GM21423 (cell line): ENCODE measurements around the gene IMMP2L.

Experiments
- ATAC-seq: cut with Tn5 transposase; IDR thresholded peaks from one replicate; pipeline ENCODE4 v1.9.1; 2021; ENCODE audit warnings: mild to moderate bottlenecking, moderate library complexity; ENCODE audit not compliant: unreplicated experiment

The IMMP2L gene

GRCh38 chr7:111174510-111174909, 387.8 kb downstream of the IMMP2L start:
- ATAC-seq = no peak

DNA sequence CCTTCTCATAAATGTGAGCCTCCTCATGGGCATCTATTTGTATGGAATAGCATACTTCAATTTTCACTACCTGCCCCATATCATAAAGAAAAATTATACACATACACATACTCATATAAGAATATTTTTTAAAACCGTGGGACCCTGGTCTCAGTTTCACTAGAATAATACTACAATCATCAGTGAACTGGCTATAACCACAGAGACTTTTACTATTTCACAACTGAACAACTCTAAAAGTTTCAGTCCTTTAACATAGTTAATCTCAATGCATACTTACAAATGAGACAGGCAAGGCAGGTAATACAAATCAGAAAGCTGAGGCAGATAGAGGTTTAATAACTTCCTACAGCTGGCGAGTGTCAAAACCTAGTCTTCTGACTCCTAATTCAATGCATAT, 388.3 kb downstream of the IMMP2L start:
- peak; percentile 48 for ATAC-seq

- ATAC-seq = no peak
These were observed 388.8 kb downstream of the IMMP2L start for GRCh38 chr7:111173528-111173927.

DNA sequence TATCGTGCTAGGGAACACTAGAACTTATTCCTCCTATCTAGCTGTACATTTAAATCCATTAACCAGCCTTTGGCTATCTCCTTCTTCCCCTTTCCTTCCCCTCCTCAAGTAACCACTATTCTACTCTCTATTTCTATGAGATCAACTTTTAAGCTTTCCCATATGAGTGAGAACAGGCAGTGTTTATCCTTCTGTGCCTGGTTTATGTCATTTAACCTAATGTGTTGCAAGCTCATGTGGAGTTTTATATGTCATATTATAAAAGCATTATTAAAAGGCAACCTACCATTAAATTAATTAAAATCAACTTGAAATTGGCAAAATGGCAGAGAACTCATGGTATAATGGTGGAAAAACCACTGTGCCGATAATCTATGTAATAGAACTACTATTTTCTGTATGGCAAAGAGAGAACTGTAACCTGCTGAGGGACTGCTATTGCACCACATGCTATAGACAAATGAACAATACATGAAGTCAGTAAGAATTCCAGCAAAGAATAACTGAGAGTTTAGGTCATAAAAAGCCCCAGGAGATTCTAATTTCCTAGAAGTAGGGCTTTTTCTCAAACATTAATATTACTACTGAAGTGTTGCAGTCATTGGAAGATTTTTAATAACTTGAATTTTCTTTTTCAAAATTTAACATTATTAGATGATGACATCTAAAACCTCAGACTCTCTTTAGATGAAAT, 389.6 kb downstream of the IMMP2L start:
- ATAC-seq = no peak

DNA sequence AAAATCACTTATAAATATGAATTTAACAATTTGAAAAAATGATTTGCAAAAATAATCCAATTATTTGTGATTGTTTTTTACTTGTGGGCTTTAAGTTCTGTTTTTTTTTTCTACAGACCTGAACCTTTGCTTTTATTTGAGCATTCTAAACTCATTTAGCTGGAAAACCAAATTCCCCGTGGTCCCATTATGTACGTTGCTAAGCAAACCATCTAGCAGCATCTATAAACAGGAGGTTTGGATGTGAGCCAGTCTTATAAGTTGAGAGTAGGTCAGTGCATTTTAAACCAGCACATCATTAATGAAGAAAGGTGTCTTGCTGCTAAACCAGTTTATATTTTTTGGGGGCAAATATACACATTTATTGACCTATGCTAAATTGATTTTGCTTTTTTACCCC, 394.1 kb downstream of the IMMP2L start:
- ATAC-seq = no peak

GRCh38 chr7:111164442-111164841, 397.9 kb downstream of the IMMP2L start:
- no peak for ATAC-seq

- ATAC-seq = no peak
These were observed 399.6 kb downstream of the IMMP2L start for GRCh38 chr7:111162692-111163091.

DNA sequence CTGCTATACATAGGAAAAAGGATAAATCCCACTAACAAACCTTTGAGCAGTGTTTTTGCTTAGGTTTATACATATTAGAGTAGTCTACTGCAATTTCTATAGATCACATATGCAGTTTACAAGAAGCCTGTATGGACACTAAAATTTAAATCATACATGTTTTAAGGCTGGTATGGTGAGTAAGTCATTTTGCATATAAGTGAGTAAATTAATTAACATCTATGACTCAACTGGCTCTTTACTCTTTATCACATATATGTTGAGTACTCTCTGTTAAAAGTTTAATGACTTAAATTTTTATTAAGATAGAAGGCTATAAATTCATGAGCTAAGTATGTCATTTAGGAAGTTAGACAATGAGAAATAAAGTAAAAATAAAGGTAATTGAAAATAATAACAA, 402.0 kb downstream of the IMMP2L start:
- no peak for ATAC-seq

DNA sequence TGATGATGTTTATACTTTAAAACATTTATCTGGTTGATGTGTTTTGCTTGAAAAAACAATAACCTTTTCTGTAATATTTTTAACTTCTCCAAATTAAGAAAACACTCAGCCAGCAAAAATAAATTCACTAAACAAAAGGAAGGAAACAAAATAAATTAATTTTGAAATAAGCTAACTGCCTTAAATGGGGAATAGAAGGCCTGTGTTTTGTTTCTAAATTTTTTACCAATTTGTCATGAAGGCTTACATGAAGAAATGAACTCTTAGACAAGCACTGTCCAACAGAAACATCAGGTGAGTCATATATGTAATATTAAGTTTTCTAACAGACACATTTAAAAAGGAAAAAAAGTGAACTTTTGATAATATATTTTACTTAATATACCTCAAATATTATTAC, 402.9 kb downstream of the IMMP2L start:
- ATAC-seq = no peak

- ATAC-seq = no peak
These were observed 411.6 kb downstream of the IMMP2L start for GRCh38 chr7:111150709-111151108.

DNA sequence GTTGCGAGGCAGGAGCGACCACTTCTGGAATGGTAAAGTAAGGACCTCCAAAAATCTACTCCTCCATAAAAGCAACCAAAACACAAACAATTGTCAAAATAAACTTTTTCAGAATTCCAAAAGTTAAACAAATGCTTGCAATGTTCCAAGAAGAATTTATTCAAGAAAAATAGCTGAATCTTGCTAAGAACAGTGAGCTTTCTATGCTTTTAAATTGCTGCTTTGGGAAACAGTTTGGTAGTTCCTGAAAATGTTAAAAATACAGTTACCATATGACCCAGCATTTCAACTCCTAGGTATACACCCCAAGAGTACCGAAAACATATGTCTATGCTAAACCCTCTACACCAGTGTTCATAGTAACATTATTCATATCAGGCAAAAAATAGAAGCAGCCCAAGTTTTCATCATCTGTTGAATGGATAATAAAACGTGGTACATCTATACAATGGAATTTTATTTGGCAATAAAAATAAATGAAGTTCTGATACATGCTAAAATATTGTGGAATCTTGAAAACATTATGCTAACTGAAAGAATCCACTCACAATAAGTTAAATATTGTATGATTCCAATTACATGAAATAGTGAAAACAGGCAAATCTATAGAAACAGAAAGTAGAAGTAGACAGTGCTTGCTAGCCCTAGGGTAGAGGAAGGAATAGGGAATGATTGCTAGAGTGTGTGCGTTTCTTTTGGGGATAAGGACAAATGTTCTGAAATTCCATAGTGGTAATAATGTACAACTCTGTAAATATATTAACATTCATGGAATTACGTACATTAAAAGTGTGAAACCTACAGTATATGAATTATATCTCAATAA, 414.4 kb downstream of the IMMP2L start:
- peak; percentile 78 for ATAC-seq

DNA sequence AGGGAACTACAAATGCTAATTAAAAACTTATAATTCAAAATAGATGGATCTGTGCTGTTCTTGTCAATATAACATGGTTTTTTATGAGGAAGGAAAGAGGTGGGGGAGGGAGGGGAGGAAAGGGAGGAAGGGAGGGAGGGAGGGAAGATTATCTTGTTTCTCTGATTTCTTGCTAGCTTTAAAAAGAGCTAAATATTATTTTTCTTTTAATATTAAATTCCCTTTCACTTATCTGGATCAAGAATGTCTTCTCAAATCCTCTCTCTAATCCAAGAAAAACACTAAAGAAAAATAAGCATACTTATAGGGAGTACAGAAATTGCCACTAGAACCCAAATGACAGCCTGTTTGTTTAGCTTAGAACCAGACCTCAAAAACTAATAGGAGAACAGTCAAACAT, 416.2 kb downstream of the IMMP2L start:
- ATAC-seq = no peak

DNA sequence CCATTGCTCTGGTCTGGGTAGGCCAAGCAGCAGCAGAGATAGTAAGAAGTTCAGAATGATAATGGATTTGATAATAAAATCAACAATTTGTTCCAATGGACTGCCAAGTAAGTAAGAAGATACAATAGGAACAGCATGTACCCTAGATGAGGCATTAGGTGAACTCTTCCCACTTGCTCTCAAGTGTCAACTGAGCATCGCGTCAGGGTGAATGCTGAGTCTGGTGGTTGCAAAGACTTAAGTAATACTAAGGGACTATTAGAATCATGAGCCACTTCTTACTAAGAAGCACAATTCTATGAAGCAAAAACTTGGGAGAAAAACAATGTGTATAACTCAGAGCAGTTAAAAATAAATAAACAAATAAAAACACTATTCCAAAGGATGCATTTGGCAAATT, 416.8 kb downstream of the IMMP2L start:
- no peak for ATAC-seq

- ATAC-seq = no peak
These were observed 422.0 kb downstream of the IMMP2L start for GRCh38 chr7:111140091-111140865.

DNA sequence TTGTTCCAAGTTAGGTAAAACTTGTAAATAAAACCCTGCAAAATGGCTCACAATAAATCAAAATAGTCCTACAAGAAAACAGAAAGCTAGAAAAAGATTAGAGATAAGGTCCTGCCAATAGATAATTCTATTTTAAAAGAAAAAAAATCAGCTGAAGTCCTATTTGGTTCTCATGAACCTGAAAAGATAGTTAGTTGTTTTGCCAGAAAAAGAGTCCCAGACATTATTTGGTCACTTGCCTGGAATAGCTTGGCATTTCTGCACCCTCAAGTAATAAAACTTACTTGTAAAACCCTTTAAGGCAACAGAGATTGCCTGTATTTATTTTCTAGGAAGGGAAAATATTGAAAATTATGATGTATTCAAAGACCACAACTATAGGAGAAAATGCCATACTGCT, 423.7 kb downstream of the IMMP2L start:
- ATAC-seq = no peak

DNA sequence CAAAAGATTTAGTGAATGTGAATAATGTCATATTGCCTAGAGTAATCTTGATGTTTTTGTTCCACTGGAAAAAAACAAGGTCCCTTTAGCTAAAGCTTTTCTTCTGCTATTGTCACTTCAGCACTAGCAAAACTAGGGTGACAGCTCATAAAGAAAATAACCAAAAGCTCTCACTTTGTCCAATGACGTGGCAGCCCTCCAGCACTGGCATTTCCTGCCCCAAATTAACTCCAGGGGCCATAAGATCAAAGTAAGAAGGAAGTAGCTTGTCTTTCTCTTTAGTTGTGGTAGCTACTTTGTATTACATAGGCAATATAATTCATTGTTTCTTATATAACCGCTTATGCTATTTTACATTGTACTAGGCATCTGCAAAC, 424.1 kb downstream of the IMMP2L start:
- peak; percentile 96 for ATAC-seq

DNA sequence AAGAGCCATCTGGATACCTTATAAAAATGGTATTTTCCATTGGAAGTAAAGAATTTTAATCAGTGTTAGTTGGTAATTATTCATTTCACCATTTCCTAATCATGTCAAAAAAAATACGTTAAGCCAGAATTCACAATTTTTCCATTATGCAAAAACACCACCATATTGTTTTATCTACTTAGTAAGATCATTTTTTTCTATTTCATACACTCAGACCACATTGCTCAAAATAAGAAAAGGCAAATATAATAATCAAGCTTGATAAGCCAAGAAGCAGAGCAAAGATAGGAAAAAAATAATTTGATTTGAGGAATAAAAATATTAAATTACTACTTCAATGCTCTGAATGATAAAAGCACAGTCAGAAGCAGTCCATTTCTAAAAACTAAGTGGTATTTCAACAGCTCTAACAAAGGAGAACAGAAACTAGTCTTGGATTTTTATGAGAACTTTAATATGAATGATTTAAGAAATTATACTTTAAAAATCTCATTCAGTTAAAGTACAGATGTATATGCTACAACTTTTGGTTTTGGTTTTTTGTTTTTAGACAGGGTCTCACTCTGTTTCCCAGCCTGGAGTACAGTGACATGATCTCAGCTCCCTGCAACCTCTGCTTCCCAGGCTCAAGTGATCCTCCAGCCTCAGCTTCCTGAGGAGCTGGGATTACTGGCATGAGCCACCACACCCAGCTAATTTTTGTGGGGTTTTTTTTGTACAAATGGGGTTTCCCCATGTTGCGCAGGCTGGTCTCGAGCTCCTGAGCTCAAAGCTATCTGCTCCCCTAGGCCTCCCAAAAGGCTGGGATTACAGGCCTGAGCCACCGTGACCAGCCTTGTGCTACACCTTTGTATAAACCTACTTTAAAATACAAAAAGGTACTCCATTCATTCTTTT, 424.7 kb downstream of the IMMP2L start:
- peak; percentile 74 for ATAC-seq

- ATAC-seq = no peak
These were observed 429.5 kb downstream of the IMMP2L start for GRCh38 chr7:111132833-111133232.

GRCh38 chr7:111129435-111129834, 432.9 kb downstream of the IMMP2L start:
- no peak for ATAC-seq

DNA sequence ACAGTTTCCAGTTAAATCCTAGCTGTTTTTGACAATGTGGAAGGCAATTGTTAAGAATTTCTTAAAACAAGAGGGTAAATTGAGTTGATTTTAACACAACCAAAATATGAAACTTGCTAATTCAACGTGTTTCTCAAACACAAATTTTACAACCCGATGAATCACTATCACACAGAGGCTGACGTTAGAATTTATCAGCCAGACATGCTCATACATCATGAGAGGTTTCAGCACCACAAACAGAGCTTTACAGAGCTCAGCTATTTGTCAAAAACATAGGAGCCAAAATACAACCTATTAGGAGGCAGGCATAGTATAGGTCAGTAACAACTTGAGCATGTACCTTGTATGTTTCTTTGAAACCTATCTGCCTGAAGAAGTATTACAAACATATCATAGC, 435.3 kb downstream of the IMMP2L start:
- no peak for ATAC-seq

GRCh38 chr7:111115966-111116365, 446.3 kb downstream of the IMMP2L start:
- no peak for ATAC-seq
